NOMO-1 treated with dmso at 0.1 percent for 144 hours (cell line): ENCODE results near the gene CHSY3.
A peak's percentile ranks its signal among the peaks of the same experiment; 100 is the strongest.

Source experiments
- DNase-seq: peaks from one replicate; lab custom pipeline; 2025; ENCODE audit not compliant: unreplicated experiment; lab: John Stamatoyannopoulos, UW

The CHSY3 gene

GRCh38 chr5:130021876-130022275, 117.6 kb downstream of the CHSY3 start:
- no peak for DNase-seq

DNA sequence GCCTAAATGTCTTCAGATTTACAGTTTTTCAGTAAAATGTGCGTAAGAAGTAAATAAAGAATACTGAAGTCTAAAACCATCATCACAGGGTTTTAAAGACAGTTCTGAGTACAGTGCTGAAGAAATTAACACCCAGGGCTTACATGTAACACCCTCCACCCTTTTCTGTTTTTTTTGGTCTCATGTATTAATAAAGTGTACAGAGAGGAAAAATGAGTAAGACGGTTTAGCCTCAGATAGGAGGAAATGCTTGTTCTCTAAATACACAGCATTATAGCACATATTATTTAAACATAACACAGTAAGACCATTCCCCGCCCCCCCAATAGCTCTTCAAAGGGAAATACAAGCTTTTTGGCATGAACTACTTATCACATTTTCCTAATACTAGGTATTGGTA, 119.3 kb downstream of the CHSY3 start:
- DNase-seq, result no peak

GRCh38 chr5:130024006-130024405, 119.7 kb downstream of the CHSY3 start:
- no peak for DNase-seq

DNA sequence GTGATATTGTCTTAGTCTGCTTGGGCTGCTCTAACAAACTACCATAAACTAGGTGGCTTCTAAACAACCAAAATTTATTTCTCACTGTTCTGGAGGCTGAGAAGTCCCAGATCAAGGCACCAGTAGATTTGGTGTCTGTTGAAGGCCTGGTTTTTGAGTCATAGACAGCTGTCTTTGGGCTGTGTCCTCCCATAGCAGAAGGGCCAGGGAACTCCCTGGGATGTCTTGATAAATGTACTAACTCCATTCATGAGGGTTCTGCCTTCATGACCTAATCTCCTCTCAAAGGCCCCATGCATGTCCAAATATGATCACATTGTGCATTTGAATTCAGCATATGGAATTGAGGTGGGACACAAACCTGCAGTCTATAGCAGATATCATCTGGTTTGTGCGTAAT, 121.2 kb downstream of the CHSY3 start:
- no peak for DNase-seq

DNA sequence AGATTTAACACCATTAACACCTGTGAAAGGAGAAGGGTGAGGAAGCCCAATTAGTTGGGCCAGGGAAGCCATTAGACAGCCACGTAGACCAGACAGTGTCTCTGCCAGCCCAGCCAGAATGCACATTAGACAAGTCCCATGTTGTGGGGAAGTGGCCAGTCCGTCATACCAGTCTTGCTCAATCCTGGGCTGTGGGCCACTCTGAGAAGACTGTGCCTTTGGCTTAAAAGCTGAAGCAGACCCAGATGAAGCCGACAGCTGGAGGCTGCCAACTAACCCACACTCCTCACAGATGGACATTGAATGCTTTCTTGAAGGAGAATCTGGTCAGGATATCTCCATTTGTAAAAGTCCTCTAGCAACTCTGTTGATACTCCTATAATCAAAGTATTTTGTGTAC, 128.5 kb downstream of the CHSY3 start:
- no peak for DNase-seq

DNA sequence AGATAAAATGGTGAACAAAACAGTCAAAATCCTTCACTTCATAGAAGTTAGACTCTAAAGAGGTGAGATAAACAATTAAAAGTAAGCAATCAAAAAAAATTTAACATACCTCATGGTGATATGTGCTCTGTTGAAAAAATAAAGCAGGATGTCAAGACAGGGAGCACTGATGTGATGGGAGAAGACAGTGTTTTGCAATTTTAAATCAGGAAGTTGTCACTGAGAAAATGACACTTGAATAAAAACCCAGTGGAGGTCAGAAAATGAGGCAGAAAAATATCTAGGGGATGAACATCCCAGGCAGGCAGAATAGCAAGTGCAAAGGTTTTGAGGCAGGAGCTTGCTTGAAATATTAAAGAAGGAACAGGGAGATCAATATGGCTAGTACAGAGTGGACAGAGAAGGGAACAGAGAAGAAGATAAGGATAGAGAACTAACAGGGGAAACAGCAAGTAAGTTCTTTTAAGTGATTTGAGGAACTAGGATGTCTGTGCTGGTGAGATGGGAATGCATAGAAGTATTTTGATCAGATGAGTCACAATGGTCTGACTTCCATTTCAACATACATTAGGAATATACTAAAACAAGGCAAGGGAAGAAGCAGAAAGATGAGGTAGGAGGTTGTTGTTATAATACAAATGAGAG, 130.4 kb downstream of the CHSY3 start:
- DNase-seq, result peak; percentile 21

DNA sequence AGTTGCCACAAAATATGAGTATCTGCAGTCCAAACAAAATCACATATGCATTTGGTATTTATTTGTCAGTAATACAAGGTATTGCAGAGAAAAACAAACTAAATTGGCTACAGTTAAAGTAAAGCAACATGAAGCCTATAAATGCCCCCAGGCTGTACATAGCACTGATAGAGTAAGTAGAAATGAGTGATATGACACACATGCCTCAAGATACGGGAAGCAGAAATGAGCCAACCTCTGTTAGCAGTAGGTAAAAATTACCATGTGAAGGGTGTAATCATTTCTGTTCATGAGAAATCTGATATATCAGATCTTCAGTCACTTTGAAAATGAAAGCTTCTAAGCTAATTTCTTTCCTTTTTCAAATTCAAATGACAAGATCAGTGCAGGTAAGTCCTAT, 131.1 kb downstream of the CHSY3 start:
- no peak for DNase-seq

GRCh38 chr5:130037905-130038304, 133.6 kb downstream of the CHSY3 start:
- no peak for DNase-seq

DNA sequence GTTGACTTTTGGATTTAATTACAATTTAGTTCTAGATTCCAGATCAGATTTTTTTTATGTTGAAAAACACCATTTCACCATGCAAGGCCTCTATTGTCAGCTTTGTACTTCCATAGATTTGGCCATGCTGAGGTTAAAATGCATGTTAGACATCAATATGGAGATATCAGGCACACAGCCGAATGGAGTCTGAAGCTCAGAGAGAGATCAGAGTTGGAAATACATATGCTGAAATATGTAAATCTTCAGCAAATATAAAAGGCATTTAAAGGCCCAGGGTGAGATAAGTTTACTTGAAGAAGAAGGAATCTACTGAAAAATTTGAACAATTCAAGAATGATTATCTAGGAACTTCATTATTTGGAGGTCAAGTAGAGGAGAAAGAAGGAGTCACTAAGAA, 139.6 kb downstream of the CHSY3 start:
- DNase-seq, result no peak

GRCh38 chr5:130045334-130045733, 141.1 kb downstream of the CHSY3 start:
- DNase-seq, result no peak

DNA sequence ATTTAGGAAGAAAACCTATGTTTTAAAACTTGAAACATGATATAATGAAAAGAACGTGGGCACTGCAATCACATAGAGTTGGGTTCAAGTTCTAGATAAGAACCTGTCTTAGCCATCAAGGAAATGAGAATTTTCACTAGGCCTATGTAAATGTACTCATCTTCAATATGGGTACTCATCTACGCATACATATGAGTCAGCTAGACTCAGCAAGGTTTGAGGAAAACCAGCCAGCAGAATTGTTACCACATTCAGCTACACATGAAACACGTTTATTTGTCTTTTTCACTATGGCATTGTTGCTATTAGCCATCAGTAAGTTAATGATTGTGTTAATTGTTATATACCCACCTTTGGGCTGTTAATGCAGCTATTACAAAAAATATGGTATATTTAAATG, 146.3 kb downstream of the CHSY3 start:
- no peak for DNase-seq

DNA sequence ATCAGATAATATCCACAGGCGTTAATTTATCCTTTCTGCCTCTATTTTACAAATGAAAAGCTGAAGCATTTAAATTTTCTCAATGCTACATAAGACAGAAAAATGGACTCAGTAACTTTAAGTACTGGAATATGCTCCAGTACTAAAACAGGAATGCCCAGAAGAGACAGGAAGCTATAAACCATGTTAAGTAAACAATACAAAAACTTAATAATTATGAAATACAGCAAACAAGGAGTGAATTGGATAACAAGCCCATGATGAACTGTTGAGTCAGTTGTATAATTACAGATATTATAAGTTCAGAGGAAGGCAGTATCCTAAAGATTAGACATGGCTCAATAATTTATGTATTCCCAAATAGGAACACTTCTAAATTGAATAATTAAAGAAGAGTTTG, 148.5 kb downstream of the CHSY3 start:
- no peak for DNase-seq

- DNase-seq, result no peak
Observed at GRCh38 chr5:130055572-130055971, 151.3 kb downstream of the CHSY3 start.

- no peak for DNase-seq
Observed at GRCh38 chr5:130061746-130062145, 157.5 kb downstream of the CHSY3 start.

GRCh38 chr5:130063603-130064002, 159.3 kb downstream of the CHSY3 start:
- no peak for DNase-seq

- no peak for DNase-seq
Observed at GRCh38 chr5:130064484-130064883, 160.2 kb downstream of the CHSY3 start.

DNA sequence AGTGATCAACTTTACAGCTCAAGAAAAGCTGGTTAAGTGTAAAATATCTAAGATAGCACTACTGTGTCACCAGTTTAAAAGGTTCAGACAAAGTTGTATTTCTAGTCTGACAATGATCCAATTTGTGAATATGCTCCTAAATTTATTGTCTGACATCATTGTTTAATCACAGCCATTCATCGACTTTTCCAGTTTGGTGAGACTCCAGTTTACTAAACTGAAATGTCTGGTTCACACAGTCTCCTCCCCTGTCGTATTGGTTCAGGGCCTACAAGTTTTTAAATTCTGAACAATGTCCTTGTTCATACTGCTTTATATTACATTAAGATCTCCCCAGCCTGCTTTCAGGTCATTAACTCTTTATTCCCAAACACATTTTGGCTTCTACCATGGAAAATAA, 161.4 kb downstream of the CHSY3 start:
- DNase-seq, result no peak

GRCh38 chr5:130066644-130067043, 162.4 kb downstream of the CHSY3 start:
- no peak for DNase-seq

GRCh38 chr5:130067364-130067763, 163.1 kb downstream of the CHSY3 start:
- DNase-seq, result no peak

GRCh38 chr5:130068101-130068500, 163.8 kb downstream of the CHSY3 start:
- DNase-seq, result no peak

DNA sequence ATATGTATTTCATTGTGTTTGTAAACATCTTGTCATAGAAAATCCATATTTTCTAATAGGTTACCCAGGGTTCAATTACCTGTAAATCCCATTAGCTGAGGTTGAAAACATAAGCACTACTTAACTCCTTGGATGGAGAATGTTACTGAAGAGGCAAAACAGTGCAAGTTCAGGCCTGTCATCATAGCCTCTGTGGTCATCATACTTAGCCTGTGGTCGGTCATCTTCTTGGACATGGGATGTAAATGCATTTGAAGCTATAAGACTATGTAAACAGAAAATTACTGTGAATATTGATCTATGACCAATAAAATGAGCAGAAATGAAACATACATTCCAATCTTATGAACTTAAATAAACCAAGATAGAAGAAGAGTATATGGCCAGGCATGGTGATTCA, 164.7 kb downstream of the CHSY3 start:
- no peak for DNase-seq

GRCh38 chr5:130074820-130075219, 170.6 kb downstream of the CHSY3 start:
- no peak for DNase-seq

DNA sequence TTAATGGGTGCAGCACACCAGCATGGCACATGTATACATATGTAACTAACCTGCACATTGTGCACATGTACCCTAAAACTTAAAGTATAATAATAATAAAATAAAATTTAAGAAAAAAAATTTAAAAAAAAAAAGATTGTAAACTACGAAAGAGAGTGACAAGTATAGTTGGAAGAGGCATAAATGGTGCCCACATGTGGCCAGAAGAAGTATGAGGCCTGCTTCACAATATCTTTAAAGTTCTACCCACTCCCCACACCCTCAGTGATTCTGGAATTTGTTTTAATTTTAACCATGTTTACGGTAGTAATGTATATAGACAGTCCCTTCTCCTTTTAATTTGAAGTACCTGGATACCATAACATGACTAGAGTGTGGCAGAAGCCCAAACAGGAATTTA, 172.7 kb downstream of the CHSY3 start:
- DNase-seq, result no peak

DNA sequence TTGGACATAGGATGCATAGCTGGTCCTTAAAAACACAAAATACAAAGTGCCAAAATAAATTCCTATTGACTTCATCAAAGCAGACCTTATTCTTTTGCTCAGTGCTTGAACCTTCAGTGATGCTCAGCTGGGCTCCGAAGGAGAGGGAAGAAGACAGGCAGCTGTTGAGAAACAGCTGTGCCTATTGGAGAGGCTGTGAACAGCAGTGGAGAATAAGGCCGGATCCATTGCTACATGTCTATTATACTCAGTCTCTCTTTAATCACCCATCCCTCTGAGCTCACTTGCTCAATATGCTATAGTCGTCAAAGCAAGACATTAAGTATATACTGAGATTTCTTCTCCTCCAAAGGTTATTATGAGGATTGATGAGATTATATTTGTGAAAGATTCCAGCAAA, 174.4 kb downstream of the CHSY3 start:
- no peak for DNase-seq
